Pancreas (tissue), 10 donors: Measurements from ENCODE around the gene GK. TPM values are rescaled to one million over a fixed set of nuclear protein-coding genes. Genes with fewer than 3 reads are reported as not detected.

Source experiments
- ATAC-seq, 4 donors: fragments of 200-7000 bp; cut with Tn5 transposase; one replicate each; pipeline versions ENCODE4 v1.8.0 to v1.9.1; 2020; ENCODE audit warnings: mild to moderate bottlenecking in 4 of 4, moderate library complexity in 4 of 4
- DNase-seq, 6 donors: peaks; one replicate each; pipeline ENCODE4 v3.0.0-alpha.2; 2020
- FAIRE-seq: peaks from 2 replicates; lab custom pipeline; 2012; peaks lifted over from hg19 to GRCh38; lab: Jason Lieb, UNC
- H3K27ac ChIP-seq, 4 donors: fragments of 200-600 bp; sonication (generic); 1 replicate in 3 of 4; 2 replicates in 1 of 4; pipeline versions ENCODE4 v1.5.0 to v1.8.0; 2020
- H3K27me3 ChIP-seq, 4 donors: fragments of 200-600 bp; one replicate each; pipeline ENCODE4 v1.8.0; 2021
- H3K36me3 ChIP-seq, 3 donors: fragments of 200-600 bp; sonication (generic) in 1 of 3; one replicate each; pipeline versions ENCODE4 v1.5.0 to v1.8.0; 2020 to 2021
- H3K4me1 ChIP-seq, 3 donors: fragments of 200-600 bp; one replicate each; pipeline ENCODE4 v1.8.0; 2021
- H3K4me3 ChIP-seq, 4 donors: fragments of 200-600 bp; sonication (generic) in 2 of 4; one replicate each; pipeline versions ENCODE4 v1.5.0 to v1.8.0; 2020 to 2021
- H3K9me3 ChIP-seq, 4 donors: fragments of 200-600 bp; one replicate each; pipeline ENCODE4 v1.8.0; 2021
- CTCF ChIP-seq, 4 donors: fragments of 200-600 bp; sonication (generic) in 3 of 4; IDR thresholded peaks; one replicate each; pipeline versions ENCODE4 v1.5.0 to v1.8.0; 2021; ENCODE audit warnings: antibody characterized with exemption in 4 of 4
- WGBS, 2 donors: extraction: QIAGEN DNeasy Blood & Tissue Kit; methylation state at CpG; one replicate each; pipeline ENCODE4 v1.1.7; 2013; 5-methylcytosine and 5-hydroxymethylcytosine counted together
- intact Hi-C, 3 donors: fragments of 100-400 bp; cut with DNase I; formaldehyde crosslinking; loops; one replicate each; pipeline versions ENCODE4 v1.11.1 to v1.14.2; 2022
- polyA plus RNA-seq, 2 donors: library from polyadenylated mRNA; stranded (reverse); fragments of 200-250 nt; gene quantifications; one replicate each; pipeline ENCODE4 v1.2.3, GENCODE V29; 2013
- total RNA-seq, 6 donors: library from RNA; stranded (reverse); fragmentation: NEBNext Ultra II Directional in 4 of 6; extraction: Animal tissue kit (Norgen Biotek cat#: 25700) in 4 of 6; gene quantifications; one replicate each; pipeline versions ENCODE4 v1.2.1 to v1.2.4, GENCODE V29; 2021 to 2023
- donor health status: healthy with polysubstance abuse.
- donor health status: DM: no; HTN: no; CAD: no; lungs with moderate emphysema.
- donor health status: DM: no; HTN: no; CAD: no.
- donor health status: control.
- donor health status: control.
- donor health status: Bipolar disorder and iron deficiency.
- donor health status: DM: yes; HTN: yes; CAD: no.
- donor health status: DM: no; HTN: no; CAD: no.
- donor health status: DM: no; HTN: no; CAD: no.
- donor health status: DM: yes; HTN: yes; CAD: no.

Gene GK
- total and polyA plus RNA-seq, 8 donors, result 1.3 to 7.5 (median 2.6) TPM

GRCh38 chrX:30706216-30706775 is 53.1 kb downstream of the GK start:
- no peak overlapping the region for H3K4me3 ChIP-seq
- DNase-seq (no peak), ATAC-seq (no peak), FAIRE-seq (no peak)
- H3K9me3 ChIP-seq, result no peaks in the 10 kb centered on the region
- H3K36me3 ChIP-seq, result no peaks in the 10 kb centered on the region
- WGBS, 2 donors, result 80 to 89% methylated on average over 3 of the region's 3 CpGs
- no peaks in the 10 kb centered on the region for H3K4me1 ChIP-seq
- H3K27me3 ChIP-seq, result no peaks in the 10 kb centered on the region
- TF ChIP-seq CTCF (IDR thresholded peaks at IDR 0.05), result no peak
- H3K27ac ChIP-seq, result no peak overlapping the region
- intact Hi-C loops, result no loop called here

- Histone ChIP-seq H3K9me3 (no peaks in the 10 kb centered on the region), H3K4me3 (no peak overlapping the region), H3K27ac (no peak overlapping the region), H3K36me3 (no peaks in the 10 kb centered on the region), H3K27me3 (no peaks in the 10 kb centered on the region), H3K4me1 (no peaks in the 10 kb centered on the region)
- DNase-seq (no peak), FAIRE-seq (peak; percentile 68), ATAC-seq (no peak)
- intact Hi-C loops, result loop anchor here in 1 of 3 donors (5.0 kb wide), 1 partner anchor 140 kb away; no protein-coding TSS in a partner anchor
- WGBS, 2 donors, result 48 to 70% methylated on average over 1 of the region's 1 CpG
- TF ChIP-seq CTCF (IDR thresholded peaks at IDR 0.05), result no peak
Observed at GRCh38 chrX:30712214-30712613, 59.0 kb downstream of the GK start.

- Histone ChIP-seq H3K27me3 (no peaks in the 10 kb centered on the region), H3K36me3 (no peaks in the 10 kb centered on the region), H3K27ac (no peak overlapping the region), H3K4me3 (no peak overlapping the region), H3K4me1 (no peaks in the 10 kb centered on the region), H3K9me3 (no peaks in the 10 kb centered on the region)
- TF ChIP-seq CTCF (IDR thresholded peaks at IDR 0.05), result peak in 2 of 4 donors; percentile 32 to 39
- 39 to 66% methylated on average over 5 of the region's 5 CpGs for WGBS, 2 donors
- DNase-seq (peak in 5 of 6 donors; percentile 19 to 61 (median 34)), FAIRE-seq (no peak), ATAC-seq (peak in 3 of 4 donors; percentile 73 to 84 (median 76))
- intact Hi-C loops, result loop anchor here in 1 of 3 donors (5.0 kb wide), 1 partner anchor 141 kb away; no protein-coding TSS in a partner anchor
Observed at GRCh38 chrX:30713061-30713525, 59.9 kb downstream of the GK start.

- H3K9me3 ChIP-seq, result no peaks in the 10 kb centered on the region
- H3K27ac ChIP-seq, result no peak overlapping the region
- no peak for TF ChIP-seq CTCF (IDR thresholded peaks at IDR 0.05)
- H3K36me3 ChIP-seq, result no peaks in the 10 kb centered on the region
- intact Hi-C loops, result loop anchor here in 1 of 3 donors (5.0 kb wide), 1 partner anchor 142 kb away; no protein-coding TSS in a partner anchor
- DNase-seq (no peak), FAIRE-seq (no peak), ATAC-seq (no peak)
- 78 to 92% methylated on average over 1 of the region's 1 CpG for WGBS, 2 donors
- no peaks in the 10 kb centered on the region for H3K27me3 ChIP-seq
- no peak overlapping the region for H3K4me3 ChIP-seq
- H3K4me1 ChIP-seq, result no peaks in the 10 kb centered on the region
Observed at GRCh38 chrX:30714138-30714537, 60.9 kb downstream of the GK start.

GRCh38 chrX:30715976-30716375 is 62.8 kb downstream of the GK start:
- intact Hi-C loops, result no loop called here
- no peak for TF ChIP-seq CTCF (IDR thresholded peaks at IDR 0.05)
- no peak for FAIRE-seq
- H3K4me1 ChIP-seq, result no peaks in the 10 kb centered on the region
- no peak overlapping the region for H3K27ac ChIP-seq
- H3K9me3 ChIP-seq, result no peaks in the 10 kb centered on the region
- 41 to 81% methylated on average over 2 of the region's 2 CpGs for WGBS, 2 donors
- no peak overlapping the region for H3K4me3 ChIP-seq
- ATAC-seq, result no peak
- H3K36me3 ChIP-seq, result no peaks in the 10 kb centered on the region
- no peaks in the 10 kb centered on the region for H3K27me3 ChIP-seq
- no peak for DNase-seq
